Upper lobe of right lung (tissue), 1 donor: Measurements from ENCODE around the gene F7. TPM values are rescaled to one million over a fixed set of nuclear protein-coding genes. Genes with fewer than 3 reads are reported as not detected.

ENCODE experiments used
- ATAC-seq: fragments of 200-7000 bp; cut with Tn5 transposase; one replicate; pipeline ENCODE4 v1.9.1; 2020; ENCODE audit warnings: mild to moderate bottlenecking, moderate library complexity
- DNase-seq: peaks from one replicate; pipeline ENCODE4 v3.0.0-alpha.2; 2020
- H3K27ac ChIP-seq: fragments of 200-600 bp; one replicate; pipeline ENCODE4 v1.8.0; 2022
- H3K27me3 ChIP-seq: fragments of 200-600 bp; one replicate; pipeline ENCODE4 v1.8.0; 2022; ENCODE audit warnings: mild to moderate bottlenecking
- H3K36me3 ChIP-seq: fragments of 200-600 bp; one replicate; pipeline ENCODE4 v1.8.0; 2022
- H3K4me1 ChIP-seq: fragments of 200-600 bp; one replicate; pipeline ENCODE4 v1.8.0; 2022
- H3K4me3 ChIP-seq: fragments of 200-600 bp; one replicate; pipeline ENCODE4 v1.8.0; 2022; ENCODE audit warnings: mild to moderate bottlenecking
- H3K9me3 ChIP-seq: fragments of 200-600 bp; one replicate; pipeline ENCODE4 v1.8.0; 2022
- CTCF ChIP-seq: fragments of 200-600 bp; IDR thresholded peaks from one replicate; pipeline ENCODE4 v1.8.0; 2022; ENCODE audit warnings: antibody characterized with exemption
- intact Hi-C: fragments of 100-400 bp; cut with DNase I; formaldehyde crosslinking; loops from one replicate; pipeline ENCODE4 v1.11.0; 2022
- total RNA-seq: library from RNA; stranded (reverse); fragmentation: NEBNext Ultra II Directional; extraction: Animal tissue kit (Norgen Biotek cat#: 25700); gene quantifications from one replicate; pipeline ENCODE4 v1.2.1, GENCODE V29; 2021
- donor health status: DM: no; HTN: yes; CAD: no; lungs with severe emphysema.

F7 gene
- total RNA-seq, 1 donor from 2014 or later, result 0.61 TPM

GRCh38 chr13:113090415-113090770 lies 15.2 kb upstream of the F7 start:
- H3K27ac ChIP-seq, result no peak overlapping the region
- H3K9me3 ChIP-seq, result no peaks in the 10 kb centered on the region
- ATAC-seq (no peak), DNase-seq (peak; percentile 46)
- intact Hi-C loops, result no loop called here
- no peaks in the 10 kb centered on the region for H3K36me3 ChIP-seq
- H3K27me3 ChIP-seq, result no peaks in the 10 kb centered on the region
- TF ChIP-seq CTCF, result no peak
- H3K4me3 ChIP-seq, result no peak overlapping the region
- no peaks in the 10 kb centered on the region for H3K4me1 ChIP-seq

DNA sequence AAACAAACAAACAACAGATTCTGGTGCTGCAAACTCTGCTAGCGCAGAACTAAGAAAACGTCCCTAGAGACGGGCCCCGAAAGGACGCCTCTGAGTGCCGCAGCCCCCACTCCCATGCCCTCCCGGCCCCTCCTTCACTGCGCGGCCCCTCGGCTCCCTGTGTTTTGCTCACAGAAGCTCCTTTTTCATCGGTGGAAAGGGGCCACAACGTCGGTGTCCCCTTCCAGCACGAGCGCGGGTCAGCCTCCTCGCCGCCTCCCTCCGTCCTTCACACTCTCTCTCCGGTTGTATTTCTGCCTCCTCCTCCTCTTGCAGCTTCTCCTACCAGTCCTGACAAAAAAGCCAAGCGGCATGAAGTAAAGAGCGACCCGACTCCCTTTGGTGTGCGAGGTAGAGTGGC lies 14.8 kb upstream of the F7 start:
- H3K27ac ChIP-seq, result no peak overlapping the region
- H3K4me3 ChIP-seq, result no peak overlapping the region
- intact Hi-C loops, result no loop called here
- no peaks in the 10 kb centered on the region for H3K36me3 ChIP-seq
- TF ChIP-seq CTCF, result no peak
- ATAC-seq (no peak), DNase-seq (peak; percentile 58)
- no peaks in the 10 kb centered on the region for H3K27me3 ChIP-seq
- no peaks in the 10 kb centered on the region for H3K9me3 ChIP-seq
- H3K4me1 ChIP-seq, result no peaks in the 10 kb centered on the region

- intact Hi-C loops, result no loop called here
These were observed 14.3 kb upstream of the F7 start for GRCh38 chr13:113091211-113091771.

DNA sequence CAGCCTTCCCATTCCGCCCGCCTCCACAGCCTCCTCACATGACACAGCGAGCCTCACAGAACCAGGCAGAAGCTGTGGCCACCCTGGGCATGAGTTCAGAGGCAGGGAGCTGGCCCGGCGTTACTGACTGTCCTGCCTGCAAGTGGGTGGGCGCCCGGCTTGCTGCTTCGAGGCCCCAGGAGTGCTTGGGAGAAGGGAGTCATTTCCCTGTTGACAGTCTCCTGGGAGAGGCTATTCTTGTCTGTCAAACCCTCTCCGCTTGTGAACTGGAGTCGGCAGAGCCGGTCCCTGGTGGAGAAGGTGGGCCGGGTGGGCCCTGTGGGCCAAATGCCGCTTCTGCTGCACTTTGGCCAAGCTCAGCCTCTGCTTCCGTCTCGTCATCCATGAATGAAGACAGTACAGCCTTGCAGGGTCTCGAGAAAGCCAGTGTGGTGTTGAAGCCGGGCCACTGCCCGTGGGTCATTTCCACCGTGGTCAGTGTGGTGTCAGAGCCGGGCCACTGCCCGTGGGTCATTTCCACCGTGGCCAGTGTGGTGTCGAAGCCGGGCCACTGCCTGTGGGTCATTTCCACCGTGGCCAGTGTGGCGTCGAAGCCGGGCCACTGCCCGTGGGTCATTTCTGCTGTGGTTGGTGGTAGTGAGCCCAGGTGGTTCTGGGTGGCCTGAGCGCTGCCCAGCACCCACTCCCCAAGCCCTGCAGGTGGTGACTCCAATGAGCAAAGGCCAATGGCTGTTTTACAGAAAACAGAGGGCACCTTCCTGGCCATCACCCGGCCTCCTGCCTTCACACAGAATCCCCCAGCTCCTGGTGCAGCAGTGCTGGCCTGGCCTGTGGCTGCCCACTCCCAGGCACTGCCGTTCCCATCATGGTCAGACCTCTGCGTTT lies 13.5 kb upstream of the F7 start:
- intact Hi-C loops, result no loop called here
- peak; percentile 53 for DNase-seq
- no peaks in the 10 kb centered on the region for H3K9me3 ChIP-seq
- H3K27ac ChIP-seq, result no peak overlapping the region
- TF ChIP-seq CTCF, result no peak
- H3K27me3 ChIP-seq, result no peaks in the 10 kb centered on the region
- H3K36me3 ChIP-seq, result no peaks in the 10 kb centered on the region
- H3K4me1 ChIP-seq, result no peaks in the 10 kb centered on the region
- no peak for ATAC-seq
- H3K4me3 ChIP-seq, result no peak overlapping the region

More at GRCh38 chr13:113091211-113091771, 14.3 kb upstream of the F7 start:
- no peak overlapping the region for H3K27ac ChIP-seq
- peak; percentile 40 for DNase-seq
- H3K36me3 ChIP-seq, result no peaks in the 10 kb centered on the region
- no peak for ATAC-seq
- H3K4me3 ChIP-seq, result no peak overlapping the region
- no peaks in the 10 kb centered on the region for H3K9me3 ChIP-seq
- H3K27me3 ChIP-seq, result no peaks in the 10 kb centered on the region
- no peaks in the 10 kb centered on the region for H3K4me1 ChIP-seq
- TF ChIP-seq CTCF, result no peak

GRCh38 chr13:113092776-113093579 lies 12.6 kb upstream of the F7 start:
- no peak for ATAC-seq
- H3K4me1 ChIP-seq, result no peaks in the 10 kb centered on the region
- H3K36me3 ChIP-seq, result no peaks in the 10 kb centered on the region
- no peak for DNase-seq
- H3K9me3 ChIP-seq, result no peaks in the 10 kb centered on the region
- no peak overlapping the region for H3K4me3 ChIP-seq
- no peak for TF ChIP-seq CTCF
- H3K27me3 ChIP-seq, result no peaks in the 10 kb centered on the region
- no peak overlapping the region for H3K27ac ChIP-seq
- intact Hi-C loops, result no loop called here
